ENCODE data around the gene NHSL2.

Gene NHSL2

GRCh38 chrX:72126048-72126415 lies 215.4 kb downstream of the NHSL2 start:
- Histone ChIP-seq H3K4me1 (ENCODE audit: insufficient read depth, low read length) (peaks cover 26% of the 10 kb centered on the region), H3K9me3 (ENCODE audit: control insufficient read depth, insufficient read depth, low read length) (no peaks in the 10 kb centered on the region), H3K9ac (ENCODE audit: low read depth, low read length) (no peak overlapping the region), H3K36me3 (ENCODE audit: insufficient read depth, low read length) (no peaks in the 10 kb centered on the region)

- H3K9ac ChIP-seq (ENCODE audit: low read depth, low read length), result no peak overlapping the region
- peaks cover 26% of the 10 kb centered on the region for H3K4me1 ChIP-seq (ENCODE audit: insufficient read depth, low read length)
- H3K9me3 ChIP-seq (ENCODE audit: control insufficient read depth, insufficient read depth, low read length), result no peaks in the 10 kb centered on the region
- H3K36me3 ChIP-seq (ENCODE audit: insufficient read depth, low read length), result no peaks in the 10 kb centered on the region
These were observed 216.0 kb downstream of the NHSL2 start for GRCh38 chrX:72126539-72127140.

GRCh38 chrX:72127332-72127731 lies 216.7 kb downstream of the NHSL2 start:
- Histone ChIP-seq H3K36me3 (ENCODE audit: insufficient read depth, low read length) (no peaks in the 10 kb centered on the region), H3K9ac (ENCODE audit: low read depth, low read length) (no peak overlapping the region), H3K4me1 (ENCODE audit: insufficient read depth, low read length) (peaks cover 26% of the 10 kb centered on the region), H3K9me3 (ENCODE audit: control insufficient read depth, insufficient read depth, low read length) (no peaks in the 10 kb centered on the region)

- Histone ChIP-seq H3K36me3 (ENCODE audit: insufficient read depth, low read length) (no peaks in the 10 kb centered on the region), H3K9ac (ENCODE audit: low read depth, low read length) (no peak overlapping the region), H3K9me3 (ENCODE audit: control insufficient read depth, insufficient read depth, low read length) (no peaks in the 10 kb centered on the region), H3K4me1 (ENCODE audit: insufficient read depth, low read length) (peaks cover 24% of the 10 kb centered on the region)
These were observed 217.7 kb downstream of the NHSL2 start for GRCh38 chrX:72128183-72128834.

GRCh38 chrX:72128881-72129280 lies 218.2 kb downstream of the NHSL2 start:
- Histone ChIP-seq H3K9me3 (ENCODE audit: control insufficient read depth, insufficient read depth, low read length) (no peaks in the 10 kb centered on the region), H3K9ac (ENCODE audit: low read depth, low read length) (no peak overlapping the region), H3K4me1 (ENCODE audit: insufficient read depth, low read length) (peaks cover 20% of the 10 kb centered on the region), H3K36me3 (ENCODE audit: insufficient read depth, low read length) (no peaks in the 10 kb centered on the region)

GRCh38 chrX:72129661-72130060 lies 219.0 kb downstream of the NHSL2 start:
- no peaks in the 10 kb centered on the region; the same call in 1 of the 2 replicates for H3K36me3 ChIP-seq (ENCODE audit: insufficient read depth, low read length)
- H3K4me1 ChIP-seq (ENCODE audit: insufficient read depth, low read length), result peaks cover 15% of the 10 kb centered on the region
- no peak overlapping the region for H3K9ac ChIP-seq (ENCODE audit: low read depth, low read length)
- no peaks in the 10 kb centered on the region for H3K9me3 ChIP-seq (ENCODE audit: control insufficient read depth, insufficient read depth, low read length)

- no peaks in the 10 kb centered on the region for H3K9me3 ChIP-seq (ENCODE audit: control insufficient read depth, insufficient read depth, low read length)
- peak overlapping the region; percentile 53; the same call in 1 of the 2 replicates for H3K9ac ChIP-seq (ENCODE audit: low read depth, low read length)
- H3K4me1 ChIP-seq (ENCODE audit: insufficient read depth, low read length), result peaks cover 15% of the 10 kb centered on the region
- H3K36me3 ChIP-seq (ENCODE audit: insufficient read depth, low read length), result no peaks in the 10 kb centered on the region; the same call in 1 of the 2 replicates
These were observed 219.6 kb downstream of the NHSL2 start for GRCh38 chrX:72130156-72130761.

- Histone ChIP-seq H3K36me3 (ENCODE audit: insufficient read depth, low read length) (peaks cover 2% of the 10 kb centered on the region; the same call in 1 of the 2 replicates), H3K4me1 (ENCODE audit: insufficient read depth, low read length) (peaks cover 15% of the 10 kb centered on the region), H3K9me3 (ENCODE audit: control insufficient read depth, insufficient read depth, low read length) (no peaks in the 10 kb centered on the region), H3K9ac (ENCODE audit: low read depth, low read length) (peak overlapping the region; percentile 53; the same call in 1 of the 2 replicates)
These were observed 220.2 kb downstream of the NHSL2 start for GRCh38 chrX:72130762-72131250.

GRCh38 chrX:72131317-72132294 lies 221.0 kb downstream of the NHSL2 start, which contains the start of gene RTL5:
Gene RTL5, minus strand, starts transcription at chrX:72131915.
- Histone ChIP-seq H3K9ac (ENCODE audit: low read depth, low read length) (peak within 1 kb of the TSS; percentile 53; the same call in 1 of the 2 replicates), H3K9me3 (ENCODE audit: control insufficient read depth, insufficient read depth, low read length) (no peaks in the 10 kb centered on the region), H3K4me1 (ENCODE audit: insufficient read depth, low read length) (peaks cover 8% of the 10 kb centered on the region), H3K36me3 (ENCODE audit: insufficient read depth, low read length) (peaks cover 2% of the 10 kb centered on the region; the same call in 1 of the 2 replicates)

- Histone ChIP-seq H3K9ac (ENCODE audit: low read depth, low read length) (no peak overlapping the region), H3K36me3 (ENCODE audit: insufficient read depth, low read length) (peaks cover 2% of the 10 kb centered on the region; the same call in 1 of the 2 replicates), H3K9me3 (ENCODE audit: control insufficient read depth, insufficient read depth, low read length) (no peaks in the 10 kb centered on the region), H3K4me1 (ENCODE audit: insufficient read depth, low read length) (no peaks in the 10 kb centered on the region)
These were observed 221.8 kb downstream of the NHSL2 start for GRCh38 chrX:72132456-72132855.

GRCh38 chrX:72133851-72134546 lies 223.4 kb downstream of the NHSL2 start:
- Histone ChIP-seq H3K4me1 (ENCODE audit: insufficient read depth, low read length) (no peaks in the 10 kb centered on the region), H3K9ac (ENCODE audit: low read depth, low read length) (no peak overlapping the region), H3K9me3 (ENCODE audit: control insufficient read depth, insufficient read depth, low read length) (no peaks in the 10 kb centered on the region), H3K36me3 (ENCODE audit: insufficient read depth, low read length) (peaks cover 8% of the 10 kb centered on the region)

GRCh38 chrX:72137846-72138495 lies 227.3 kb downstream of the NHSL2 start:
- Histone ChIP-seq H3K4me1 (ENCODE audit: insufficient read depth, low read length) (no peaks in the 10 kb centered on the region), H3K36me3 (ENCODE audit: insufficient read depth, low read length) (peaks cover 12% of the 10 kb centered on the region), H3K9ac (ENCODE audit: low read depth, low read length) (no peak overlapping the region), H3K9me3 (ENCODE audit: control insufficient read depth, insufficient read depth, low read length) (no peaks in the 10 kb centered on the region)

- Histone ChIP-seq H3K9ac (ENCODE audit: low read depth, low read length) (no peak overlapping the region), H3K36me3 (ENCODE audit: insufficient read depth, low read length) (peaks cover 12% of the 10 kb centered on the region), H3K4me1 (ENCODE audit: insufficient read depth, low read length) (no peaks in the 10 kb centered on the region), H3K9me3 (ENCODE audit: control insufficient read depth, insufficient read depth, low read length) (no peaks in the 10 kb centered on the region)
These were observed 228.9 kb downstream of the NHSL2 start for GRCh38 chrX:72139538-72139937.
